Mesothelial cell of epicardium (in vitro differentiated cells): ENCODE results near the gene SERPINE3. TPM values are rescaled to one million over a fixed set of nuclear protein-coding genes. Genes with fewer than 3 reads are reported as not detected.
A peak's percentile ranks its signal among the peaks of the same experiment; 100 is the strongest.

Experiments
- DNase-seq, 2 experiments: peaks; one replicate each; pipeline ENCODE4 v3.0.0; 2021; ENCODE audit warnings: low spot score in 2 of 2; ENCODE audit not compliant: unreplicated experiment in 2 of 2
- H3K27ac Mint-ChIP-seq: 2 replicates; pipeline ENCODE4 v1.8.0; 2021; ENCODE audit warnings: mixed read lengths
- H3K27me3 Mint-ChIP-seq: 2 replicates; pipeline ENCODE4 v1.8.0; 2021; ENCODE audit warnings: low read depth, mixed read lengths
- H3K36me3 Mint-ChIP-seq: 2 replicates; pipeline ENCODE4 v1.8.0; 2021; ENCODE audit warnings: mixed read lengths
- H3K4me1 Mint-ChIP-seq: 2 replicates; pipeline ENCODE4 v1.8.0; 2021; ENCODE audit warnings: mixed read lengths
- H3K4me3 Mint-ChIP-seq: 2 replicates; pipeline ENCODE4 v1.8.0; 2021; ENCODE audit warnings: mild to moderate bottlenecking, moderate library complexity, mixed read lengths
- H3K9me3 Mint-ChIP-seq: 2 replicates; pipeline ENCODE4 v1.8.0; 2021; ENCODE audit warnings: mixed read lengths
- microRNA-seq: library from miRNA; unstranded; fragments of <30 nt; microRNA quantifications from one replicate; pipeline ENCODE4 v1.2.0, GENCODE V29; 2021; ENCODE audit warnings: inconsistent platforms, mixed read lengths
- total RNA-seq: library from RNA; stranded (reverse); gene quantifications from 3 replicates; pipeline ENCODE4 v1.2.1, GENCODE V29; 2021
- TF ChIP-seq, protein P1 (sequence below): fragments of 200-600 bp; sonication (generic); IDR thresholded peaks from one replicate; pipeline ENCODE4 v1.5.0; 2021; ENCODE audit warnings: antibody characterized with exemption; ENCODE audit not compliant: unreplicated experiment

Gene SERPINE3
- total RNA-seq, 1 donor from 2014 or later, result 0.31 TPM

DNA sequence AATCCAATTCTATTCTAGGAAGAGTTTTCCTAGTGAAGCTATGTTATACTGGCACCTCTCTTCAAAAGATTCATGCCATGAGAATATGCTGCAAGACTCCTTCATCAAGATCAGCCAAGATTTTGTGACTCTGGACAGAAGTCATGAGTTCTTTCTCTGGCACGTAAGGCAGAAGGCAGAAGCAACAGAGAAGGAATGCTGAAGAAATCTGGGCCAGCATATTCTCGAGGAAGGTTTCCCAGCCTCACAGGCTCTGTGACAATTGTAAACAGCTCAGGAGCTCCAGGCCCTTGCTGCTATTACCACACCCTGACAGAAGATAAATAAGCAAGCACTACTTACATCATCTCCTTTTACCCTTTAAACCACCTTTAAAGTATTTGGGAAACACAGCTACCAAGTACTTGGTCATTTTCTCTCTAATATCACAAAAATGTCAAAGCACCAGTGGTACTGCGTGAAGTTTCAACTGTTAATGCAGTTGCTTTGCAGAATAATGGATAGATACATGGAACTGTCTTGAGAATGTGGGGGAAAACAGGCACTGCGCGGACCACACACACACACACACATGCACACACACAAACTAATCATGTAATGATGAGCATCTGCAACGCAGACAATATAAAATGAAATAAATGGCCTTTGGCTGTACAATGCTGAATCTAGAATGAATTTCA, 57.9 kb downstream of the SERPINE3 start:
- H3K4me3 Mint-ChIP-seq, result no peak overlapping the region
- DNase-seq, result no peak

DNA sequence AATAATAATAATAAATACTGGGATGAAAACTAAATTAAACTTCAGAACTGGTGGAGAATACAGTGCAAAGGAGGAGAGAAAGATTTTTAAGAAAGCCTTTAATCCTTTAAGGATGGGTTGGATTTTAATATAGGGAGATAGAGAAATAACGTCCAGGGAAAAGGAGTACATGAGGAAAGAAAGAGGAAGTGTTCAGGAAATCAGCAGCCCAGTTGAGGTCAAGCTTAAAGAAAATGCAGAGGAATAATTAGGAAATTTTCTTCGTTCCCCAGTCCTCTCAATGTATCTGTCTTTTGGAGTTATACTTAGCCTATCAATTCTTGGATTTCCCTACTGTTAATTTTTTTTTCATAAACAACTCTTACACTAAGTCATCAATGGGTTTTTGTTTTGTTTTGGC, 65.7 kb downstream of the SERPINE3 start:
- TF ChIP-seq, protein P1, sequence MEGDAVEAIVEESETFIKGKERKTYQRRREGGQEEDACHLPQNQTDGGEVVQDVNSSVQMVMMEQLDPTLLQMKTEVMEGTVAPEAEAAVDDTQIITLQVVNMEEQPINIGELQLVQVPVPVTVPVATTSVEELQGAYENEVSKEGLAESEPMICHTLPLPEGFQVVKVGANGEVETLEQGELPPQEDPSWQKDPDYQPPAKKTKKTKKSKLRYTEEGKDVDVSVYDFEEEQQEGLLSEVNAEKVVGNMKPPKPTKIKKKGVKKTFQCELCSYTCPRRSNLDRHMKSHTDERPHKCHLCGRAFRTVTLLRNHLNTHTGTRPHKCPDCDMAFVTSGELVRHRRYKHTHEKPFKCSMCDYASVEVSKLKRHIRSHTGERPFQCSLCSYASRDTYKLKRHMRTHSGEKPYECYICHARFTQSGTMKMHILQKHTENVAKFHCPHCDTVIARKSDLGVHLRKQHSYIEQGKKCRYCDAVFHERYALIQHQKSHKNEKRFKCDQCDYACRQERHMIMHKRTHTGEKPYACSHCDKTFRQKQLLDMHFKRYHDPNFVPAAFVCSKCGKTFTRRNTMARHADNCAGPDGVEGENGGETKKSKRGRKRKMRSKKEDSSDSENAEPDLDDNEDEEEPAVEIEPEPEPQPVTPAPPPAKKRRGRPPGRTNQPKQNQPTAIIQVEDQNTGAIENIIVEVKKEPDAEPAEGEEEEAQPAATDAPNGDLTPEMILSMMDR, result no peak
- Mint-ChIP-seq H3K4me1 (no peaks in the 10 kb centered on the region), H3K4me3 (no peak overlapping the region), H3K27ac (no peak overlapping the region), H3K9me3 (no peaks in the 10 kb centered on the region), H3K36me3 (peaks cover 12% of the 10 kb centered on the region), H3K27me3 (no peaks in the 10 kb centered on the region)
- no peak for DNase-seq

More for the DNA sequence above, 57.9 kb downstream of the SERPINE3 start:
- TF ChIP-seq, protein P1, result no peak
- Mint-ChIP-seq H3K4me1 (peaks cover 13% of the 10 kb centered on the region), H3K9me3 (peaks cover 12% of the 10 kb centered on the region), H3K27ac (peak overlapping the region; percentile 59), H3K27me3 (no peaks in the 10 kb centered on the region), H3K36me3 (peaks cover 4% of the 10 kb centered on the region)

DNA sequence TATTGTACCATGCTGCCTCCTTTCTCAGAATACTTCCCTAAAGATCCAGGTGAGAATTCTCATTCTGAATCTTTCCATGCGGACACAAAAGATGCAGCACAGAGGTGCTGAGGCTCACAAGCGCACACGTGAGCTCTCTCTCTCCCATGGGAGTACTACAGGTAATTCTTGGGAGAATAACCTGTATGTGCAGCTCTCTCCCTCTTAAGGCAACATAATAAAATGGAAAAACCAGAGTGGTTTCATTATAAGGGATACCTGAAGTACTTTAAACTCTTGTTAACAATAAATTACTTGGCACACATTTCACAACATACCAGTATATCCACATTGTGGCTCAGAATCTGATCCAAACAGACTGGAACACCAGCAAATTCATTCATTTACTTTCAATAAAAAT, 72.9 kb downstream of the SERPINE3 start:
- Mint-ChIP-seq H3K27ac (no peak overlapping the region), H3K4me3 (no peak overlapping the region), H3K27me3 (no peaks in the 10 kb centered on the region), H3K9me3 (peaks cover 17% of the 10 kb centered on the region), H3K36me3 (peaks cover 20% of the 10 kb centered on the region), H3K4me1 (no peaks in the 10 kb centered on the region)
- TF ChIP-seq, protein P1, result no peak
- no peak for DNase-seq

Small RNAs within 50 kb of the gene (microRNA-seq; reads per million reads assigned to microRNA genes)
- gene MIR5693, result not detected

Other genes with a start within 250 kb of the SERPINE3 start
- gene C13orf42, start 228.4 kb upstream of the SERPINE3 start, total RNA-seq, result not detected in 3 replicates
- 0.66 to 0.91 TPM (median 0.78 TPM) in 3 replicates for gene FAM124A, start 117.3 kb upstream of the SERPINE3 start, total RNA-seq
- 38.1 to 39.6 TPM (median 38.7 TPM) in 3 replicates for gene INTS6, start 113.3 kb downstream of the SERPINE3 start, total RNA-seq
- 12.1 to 12.4 TPM (median 12.1 TPM) in 3 replicates for gene WDFY2, start 244.8 kb downstream of the SERPINE3 start, total RNA-seq